Activated T-cell treated with anti-CD3 and anti-CD28 coated beads, Interleukin-2, amount 50 U/mL, for 4 hours (primary cell): Measurements from ENCODE around the gene SLC26A5. TPM values are rescaled to one million over a fixed set of nuclear protein-coding genes. Genes with fewer than 3 reads are reported as not detected.
"Not testable (repeated sequence)": the region's sequence is repeated elsewhere in the genome, so short reads cannot be mapped to it uniquely, and the experiment has no call there.

Source experiments
- ATAC-seq, 2 donors: fragments of 200-7000 bp; cut with Tn5 transposase; one replicate each; pipeline ENCODE4 v1.10.0; 2021
- DNase-seq: peaks from one replicate; pipeline ENCODE4 v3.0.0-alpha.2; 2020
- H3K27me3 Mint-ChIP-seq: one replicate; pipeline ENCODE4 v1.8.0; 2021; ENCODE audit warnings: low read depth, mixed read lengths
- H3K36me3 Mint-ChIP-seq: one replicate; pipeline ENCODE4 v1.8.0; 2022; ENCODE audit warnings: mixed read lengths; ENCODE audit not compliant: insufficient read depth
- H3K4me1 Mint-ChIP-seq: one replicate; pipeline ENCODE4 v1.8.0; 2021; ENCODE audit warnings: low read depth, mixed read lengths
- H3K4me3 Mint-ChIP-seq: one replicate; pipeline ENCODE4 v1.8.0; 2021; ENCODE audit warnings: mild to moderate bottlenecking, moderate library complexity, mixed read lengths
- H3K9me3 Mint-ChIP-seq: one replicate; pipeline ENCODE4 v1.8.0; 2021; ENCODE audit warnings: mixed read lengths
- total RNA-seq, 3 donors: library from RNA; stranded (reverse); gene quantifications; one replicate each; pipeline ENCODE4 v1.2.1, GENCODE V29; 2021

Gene SLC26A5, protein sequence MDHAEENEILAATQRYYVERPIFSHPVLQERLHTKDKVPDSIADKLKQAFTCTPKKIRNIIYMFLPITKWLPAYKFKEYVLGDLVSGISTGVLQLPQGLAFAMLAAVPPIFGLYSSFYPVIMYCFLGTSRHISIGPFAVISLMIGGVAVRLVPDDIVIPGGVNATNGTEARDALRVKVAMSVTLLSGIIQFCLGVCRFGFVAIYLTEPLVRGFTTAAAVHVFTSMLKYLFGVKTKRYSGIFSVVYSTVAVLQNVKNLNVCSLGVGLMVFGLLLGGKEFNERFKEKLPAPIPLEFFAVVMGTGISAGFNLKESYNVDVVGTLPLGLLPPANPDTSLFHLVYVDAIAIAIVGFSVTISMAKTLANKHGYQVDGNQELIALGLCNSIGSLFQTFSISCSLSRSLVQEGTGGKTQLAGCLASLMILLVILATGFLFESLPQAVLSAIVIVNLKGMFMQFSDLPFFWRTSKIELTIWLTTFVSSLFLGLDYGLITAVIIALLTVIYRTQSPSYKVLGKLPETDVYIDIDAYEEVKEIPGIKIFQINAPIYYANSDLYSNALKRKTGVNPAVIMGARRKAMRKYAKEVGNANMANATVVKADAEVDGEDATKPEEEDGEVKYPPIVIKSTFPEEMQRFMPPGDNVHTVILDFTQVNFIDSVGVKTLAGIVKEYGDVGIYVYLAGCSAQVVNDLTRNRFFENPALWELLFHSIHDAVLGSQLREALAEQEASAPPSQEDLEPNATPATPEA
- not detected for total RNA-seq

DNA sequence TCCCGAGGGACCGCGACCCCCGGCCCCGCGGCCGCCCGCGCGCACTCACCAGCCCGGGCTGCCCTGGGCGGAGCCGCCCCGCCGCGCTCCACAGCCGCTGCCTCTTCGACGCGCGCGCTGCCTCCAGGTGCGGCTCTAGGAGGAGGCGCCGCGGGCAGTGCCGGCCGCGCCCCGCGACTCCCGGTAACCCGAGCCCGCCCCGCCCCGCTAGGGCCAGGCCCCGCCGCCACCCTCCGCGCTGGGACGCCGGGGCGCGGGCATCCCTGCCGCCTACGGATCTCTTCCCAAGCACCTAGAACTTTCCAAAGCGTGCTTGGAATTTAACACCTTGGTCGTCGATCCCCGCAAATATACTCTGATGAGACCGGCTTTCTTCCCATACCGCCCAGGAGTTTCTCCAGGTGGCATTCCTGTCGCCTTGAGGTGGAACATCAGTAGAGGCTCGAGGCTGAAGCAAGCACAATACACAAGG is at the start of gene SLC26A5:
Gene SLC26A5, minus strand, starts transcription at position 159 of the 472 bp plus-strand sequence. CDS start 24,693 bp downstream, outside the sequence.
- DNase-seq, result no peak
- Mint-ChIP-seq H3K4me3 (peak within 1 kb of the TSS; percentile 57), H3K4me1 (peaks cover 8% of the 10 kb centered on the region)

GRCh38 chr7:103487419-103487818 is 41.4 kb upstream of the SLC26A5 start:
- H3K27me3 Mint-ChIP-seq, result peaks cover 2% of the 10 kb centered on the region
- no peaks in the 10 kb centered on the region for H3K4me1 Mint-ChIP-seq
- ATAC-seq, result no peak
- no peaks in the 10 kb centered on the region for H3K9me3 Mint-ChIP-seq
- H3K4me3 Mint-ChIP-seq, result no peak overlapping the region
- H3K36me3 Mint-ChIP-seq, result no peaks in the 10 kb centered on the region
- DNase-seq, result no peak

More for the DNA sequence above, at the start of gene SLC26A5:
- ATAC-seq, result peak; percentile 86 to 87
- Mint-ChIP-seq H3K9me3 (peaks cover under 1% of the 10 kb centered on the region), H3K36me3 (no peaks in the 10 kb centered on the region), H3K27me3 (peaks cover 73% of the 10 kb centered on the region)

DNA sequence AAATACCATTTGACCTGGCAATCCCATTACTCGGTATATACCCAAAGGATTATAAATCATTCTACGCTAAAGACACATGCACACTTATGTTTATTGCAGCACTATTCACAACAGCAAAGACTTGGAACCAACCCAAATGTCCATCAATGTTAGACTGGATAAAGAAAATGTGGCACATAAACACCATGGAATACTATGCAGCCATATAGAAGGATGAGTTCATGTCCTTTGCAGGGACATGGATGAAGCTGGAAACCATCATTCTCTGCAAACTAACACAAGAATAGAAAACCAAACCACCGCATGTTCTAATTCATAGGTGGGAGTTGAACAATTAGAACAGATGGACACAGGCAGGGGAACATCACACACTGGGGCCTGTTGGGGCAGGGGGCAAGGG is 40.9 kb upstream of the SLC26A5 start:
- DNase-seq, H3K4me3 Mint-ChIP-seq, H3K27me3 Mint-ChIP-seq, ATAC-seq, H3K36me3 Mint-ChIP-seq, H3K9me3 Mint-ChIP-seq, H3K4me1 Mint-ChIP-seq: not testable (repeated sequence)

DNA sequence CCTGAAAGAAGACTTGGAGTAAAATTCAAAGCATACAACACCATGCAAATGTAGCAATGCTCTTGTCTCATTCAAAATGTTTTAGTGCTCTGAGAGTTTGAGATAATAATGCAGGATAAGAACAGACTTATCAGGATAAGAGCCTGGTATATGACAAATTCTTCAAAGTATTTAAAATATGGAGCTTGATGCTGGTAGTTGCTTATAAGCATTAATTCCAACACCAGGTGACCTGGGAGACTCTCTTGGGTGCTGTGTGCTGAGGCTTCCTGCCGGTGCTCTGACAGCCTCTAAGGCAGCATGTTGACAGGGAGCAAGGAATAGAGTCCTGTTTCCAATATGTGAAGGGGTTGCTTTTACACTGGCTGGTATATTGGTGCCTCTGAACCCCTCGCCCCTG is 34.8 kb upstream of the SLC26A5 start:
- DNase-seq, result no peak
- no peak overlapping the region for H3K4me3 Mint-ChIP-seq
- H3K4me1 Mint-ChIP-seq, result no peaks in the 10 kb centered on the region
- peaks cover 8% of the 10 kb centered on the region for H3K27me3 Mint-ChIP-seq
- no peaks in the 10 kb centered on the region for H3K36me3 Mint-ChIP-seq
- ATAC-seq, result no peak
- H3K9me3 Mint-ChIP-seq, result no peaks in the 10 kb centered on the region

DNA sequence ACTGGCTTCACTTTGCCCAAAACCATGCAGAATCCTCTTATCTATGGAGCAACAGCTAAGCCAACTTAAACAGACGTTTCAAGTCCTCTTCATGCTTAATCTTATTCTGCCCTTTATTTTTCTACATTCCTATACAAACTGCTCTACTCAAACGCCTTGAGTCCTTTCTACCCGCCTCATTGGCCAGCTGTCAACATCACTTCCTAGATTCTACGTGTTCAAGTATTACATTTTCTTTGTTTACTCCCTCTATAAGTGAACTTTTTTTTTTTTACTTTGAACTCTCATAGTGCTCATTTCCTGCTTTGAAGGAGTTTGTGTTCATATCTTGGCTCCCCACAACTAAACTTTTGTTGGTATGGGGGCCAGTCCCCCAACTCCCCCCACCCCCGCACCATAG is 28.9 kb upstream of the SLC26A5 start:
- ATAC-seq (no peak), DNase-seq (no peak)

GRCh38 chr7:103469095-103469948 is 23.3 kb upstream of the SLC26A5 start:
- ATAC-seq (no peak), DNase-seq (no peak)
- Mint-ChIP-seq H3K27me3 (peaks cover 19% of the 10 kb centered on the region), H3K4me3 (no peak overlapping the region), H3K4me1 (no peaks in the 10 kb centered on the region), H3K9me3 (no peaks in the 10 kb centered on the region), H3K36me3 (no peaks in the 10 kb centered on the region)

More for the DNA sequence above, 28.9 kb upstream of the SLC26A5 start:
- Mint-ChIP-seq H3K4me1 (no peaks in the 10 kb centered on the region), H3K4me3 (no peak overlapping the region), H3K36me3 (no peaks in the 10 kb centered on the region), H3K9me3 (no peaks in the 10 kb centered on the region), H3K27me3 (peaks cover 18% of the 10 kb centered on the region)

DNA sequence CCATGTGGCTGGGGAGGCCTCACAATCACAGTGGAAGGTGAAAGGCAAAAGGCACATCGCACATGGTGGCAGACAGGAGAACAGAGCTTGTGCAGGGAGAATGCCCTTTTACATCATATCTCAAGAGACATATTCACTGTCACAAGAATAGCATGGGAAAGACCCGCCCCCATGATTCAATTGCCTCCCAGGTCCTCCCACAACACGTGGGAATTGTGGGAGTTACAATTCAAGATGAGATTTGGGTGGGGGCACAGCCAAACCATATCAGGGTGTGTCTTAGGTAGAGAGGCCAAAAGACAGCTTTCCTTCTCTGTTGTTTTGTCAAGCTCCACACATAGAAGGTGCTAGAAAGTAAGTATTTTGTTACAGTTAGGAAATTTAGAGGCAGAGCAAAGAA is 20.8 kb upstream of the SLC26A5 start:
- Mint-ChIP-seq H3K4me3 (no peak overlapping the region), H3K9me3 (no peaks in the 10 kb centered on the region), H3K36me3 (no peaks in the 10 kb centered on the region), H3K27me3 (peaks cover 25% of the 10 kb centered on the region), H3K4me1 (no peaks in the 10 kb centered on the region)
- ATAC-seq (no peak), DNase-seq (no peak)

DNA sequence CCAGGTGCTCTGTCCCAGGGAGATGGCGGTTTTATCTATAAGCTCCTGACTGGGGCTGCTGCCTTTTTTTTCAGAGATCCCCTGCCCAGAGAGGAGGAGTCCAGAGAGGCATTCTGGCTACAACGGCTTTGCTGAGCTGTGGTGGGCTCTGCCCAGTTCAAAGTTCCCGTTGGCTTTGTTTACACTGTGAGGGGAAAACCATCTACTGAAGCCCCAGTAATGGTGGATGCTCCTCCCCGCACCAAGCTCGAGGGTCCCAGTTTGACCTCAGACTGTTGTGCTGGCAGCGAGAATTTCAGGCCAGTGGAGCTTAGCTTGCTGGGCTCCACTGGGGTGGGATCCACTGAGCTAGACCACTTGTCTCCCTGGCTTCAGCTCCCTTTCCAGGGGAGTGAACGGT is 16.4 kb upstream of the SLC26A5 start:
- Mint-ChIP-seq H3K36me3 (no peaks in the 10 kb centered on the region), H3K4me1 (no peaks in the 10 kb centered on the region), H3K4me3 (no peak overlapping the region), H3K9me3 (no peaks in the 10 kb centered on the region), H3K27me3 (peaks cover 15% of the 10 kb centered on the region)
- ATAC-seq (no peak), DNase-seq (no peak)

DNA sequence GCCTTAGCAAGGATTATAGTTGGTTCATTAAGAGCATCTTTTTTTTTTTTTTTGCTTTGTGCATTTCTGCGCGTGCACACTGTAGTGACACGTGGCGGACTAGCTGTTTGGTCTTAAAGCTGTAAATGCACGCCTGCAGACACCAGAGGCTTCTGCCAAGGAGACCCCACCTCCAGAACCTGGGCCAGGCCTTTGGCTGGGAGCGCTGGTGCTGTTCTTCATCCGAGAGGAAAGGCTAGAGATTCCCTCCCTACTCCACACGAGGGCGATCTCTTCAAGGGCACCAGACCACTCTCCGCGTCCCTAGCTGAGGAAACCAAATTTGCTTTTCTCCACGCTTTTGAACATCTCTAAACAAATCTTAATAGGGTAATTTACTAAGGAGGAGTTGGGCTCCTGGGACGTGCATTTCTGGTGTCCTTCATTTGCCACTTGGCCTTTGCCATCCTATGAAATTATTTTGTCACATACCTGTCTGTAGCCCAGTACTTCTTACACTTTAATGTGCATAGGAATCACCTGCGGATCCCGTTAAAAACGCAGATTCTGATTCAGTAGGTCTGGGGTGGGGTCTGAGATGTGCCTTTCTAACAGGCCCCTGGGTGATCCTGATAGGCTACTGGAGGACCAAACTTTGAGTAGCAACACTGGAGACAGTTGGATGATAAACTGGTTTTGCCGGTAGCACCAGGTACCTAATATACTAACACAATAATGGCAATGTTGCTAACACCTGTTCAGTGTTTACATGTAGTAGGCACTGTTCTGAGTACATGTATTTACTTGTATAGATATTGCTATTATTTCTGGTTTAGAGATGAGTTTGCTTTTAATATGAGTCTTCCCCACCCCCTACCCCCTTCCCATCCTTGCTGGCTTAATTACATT is 1.3 kb upstream of the SLC26A5 start:
- peak; percentile 48 to 63 for ATAC-seq
- Mint-ChIP-seq H3K9me3 (peaks cover 11% of the 10 kb centered on the region), H3K27me3 (peaks cover 65% of the 10 kb centered on the region), H3K4me3 (no peak overlapping the region), H3K4me1 (peaks cover 8% of the 10 kb centered on the region), H3K36me3 (no peaks in the 10 kb centered on the region)
- DNase-seq, result no peak

DNA sequence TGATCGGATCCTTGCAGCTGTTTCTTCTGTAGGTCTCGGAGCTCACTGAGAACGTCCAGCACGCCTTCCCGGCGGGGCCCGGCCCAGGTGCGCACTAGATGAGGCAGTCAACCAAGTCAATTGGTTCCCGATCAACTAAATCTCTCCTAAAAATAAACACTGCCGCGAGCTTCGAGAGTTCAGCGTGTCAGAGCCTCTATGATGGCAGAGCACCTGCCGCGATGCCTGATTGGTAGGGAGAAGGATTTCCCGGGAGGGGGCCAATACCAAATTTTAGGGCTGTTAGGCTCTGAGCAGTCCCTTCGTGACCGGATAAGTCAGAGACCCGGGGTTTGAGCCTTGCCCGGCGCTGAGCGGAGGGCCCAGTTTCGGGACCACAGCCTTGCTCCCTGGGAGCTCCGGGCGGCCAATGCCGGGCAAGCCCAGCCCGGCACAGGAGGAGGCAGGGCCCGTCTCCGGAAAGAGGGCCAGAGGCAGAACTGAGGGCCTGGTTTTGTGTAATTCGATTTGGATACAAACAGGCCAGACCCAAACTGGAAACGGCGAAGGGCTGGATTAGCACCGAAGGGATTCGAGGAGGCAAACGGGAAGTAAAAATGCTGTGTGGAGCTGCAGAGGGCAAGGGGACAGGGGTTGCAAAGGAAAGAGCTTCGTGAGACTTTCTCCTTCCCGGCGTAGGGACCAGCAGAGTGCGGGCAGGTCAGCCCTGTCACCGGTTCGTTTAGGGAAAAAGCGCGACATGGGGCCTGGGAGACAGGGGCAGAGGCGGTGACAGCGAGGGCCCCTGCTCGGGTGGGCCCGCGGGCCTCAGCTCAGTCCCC is 569 bp downstream of the SLC26A5 start:
- peaks cover 8% of the 10 kb centered on the region for H3K4me1 Mint-ChIP-seq
- peaks cover 72% of the 10 kb centered on the region for H3K27me3 Mint-ChIP-seq
- H3K36me3 Mint-ChIP-seq, result no peaks in the 10 kb centered on the region
- H3K9me3 Mint-ChIP-seq, result no peaks in the 10 kb centered on the region
- ATAC-seq, result peak; percentile 27 to 28
- H3K4me3 Mint-ChIP-seq, result peak overlapping the region; percentile 57
- no peak for DNase-seq

DNA sequence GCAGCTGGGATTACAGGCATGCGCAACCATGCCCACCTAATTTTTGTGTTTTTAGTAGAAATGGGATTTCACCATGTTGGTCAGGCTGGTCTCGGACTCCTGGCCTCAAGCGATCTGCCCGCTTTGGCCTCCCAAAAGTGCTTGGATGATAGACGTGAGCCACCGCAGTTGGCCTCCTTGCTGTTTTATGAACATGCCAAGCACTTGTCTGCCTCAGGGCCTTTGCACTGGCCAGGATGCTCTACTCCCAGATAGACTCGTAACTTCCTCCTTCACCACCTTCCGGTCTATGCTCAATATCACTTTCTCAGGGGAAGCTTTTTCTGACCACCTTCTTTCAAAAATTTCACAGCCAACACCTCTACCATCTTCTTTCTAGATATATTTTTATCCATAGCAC is 6.3 kb downstream of the SLC26A5 start:
- Mint-ChIP-seq H3K27me3 (peaks cover 52% of the 10 kb centered on the region), H3K36me3 (no peaks in the 10 kb centered on the region), H3K4me3 (no peak overlapping the region), H3K9me3 (no peaks in the 10 kb centered on the region), H3K4me1 (no peaks in the 10 kb centered on the region)
- ATAC-seq (no peak), DNase-seq (no peak)

GRCh38 chr7:103437623-103438022 is 8.4 kb downstream of the SLC26A5 start:
- no peaks in the 10 kb centered on the region for H3K4me1 Mint-ChIP-seq
- peaks cover 6% of the 10 kb centered on the region for H3K9me3 Mint-ChIP-seq
- ATAC-seq, result no peak
- H3K4me3 Mint-ChIP-seq, result no peak overlapping the region
- no peak for DNase-seq
- peaks cover 3% of the 10 kb centered on the region for H3K36me3 Mint-ChIP-seq
- peaks cover 40% of the 10 kb centered on the region for H3K27me3 Mint-ChIP-seq

DNA sequence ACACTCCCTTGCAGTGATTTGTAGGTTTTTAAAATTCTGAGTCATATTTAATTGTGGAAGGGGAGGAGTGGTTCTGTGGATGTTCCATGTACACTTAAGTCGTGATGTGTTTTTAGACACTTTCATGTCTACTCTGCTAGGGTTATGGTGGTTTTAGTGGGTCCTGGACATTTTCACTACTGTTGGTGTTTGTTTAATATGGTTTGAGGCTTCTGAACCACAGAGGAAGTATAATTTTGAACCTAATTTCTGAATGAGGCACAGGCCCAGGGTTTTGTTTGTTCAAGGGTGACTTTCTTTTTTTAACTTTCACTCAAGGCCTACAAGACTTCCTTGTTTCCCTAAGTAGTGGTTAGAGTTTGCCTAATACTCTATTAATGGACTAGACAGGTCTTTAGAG is 13.3 kb downstream of the SLC26A5 start:
- Mint-ChIP-seq H3K4me3 (no peak overlapping the region), H3K9me3 (peaks cover 6% of the 10 kb centered on the region), H3K27me3 (peaks cover 17% of the 10 kb centered on the region), H3K36me3 (peaks cover 3% of the 10 kb centered on the region), H3K4me1 (no peaks in the 10 kb centered on the region)
- ATAC-seq, result no peak
- DNase-seq, result no peak
